Spleen (tissue), 7 donors: ENCODE measurements around the gene TBC1D16.

Experiments
- CTCF ChIP-seq, 11 experiments: fragments of 200-600 bp in 7 of 11; fragments of 450-650 bp in 4 of 11; sonication (generic) in 4 of 11; IDR thresholded peaks in 8 of 11; conservative IDR thresholded peaks in 3 of 11; 1 replicate in 7 of 11; 2 replicates in 4 of 11; pipeline versions ENCODE4 v1.4.0 to v1.8.0; 2016 to 2021; ENCODE audit warnings: antibody characterized with exemption in 11 of 11, inconsistent platforms in 4 of 11, mild to moderate bottlenecking in 1 of 11
- POLR2A ChIP-seq, 3 donors: fragments of 450-650 bp; IDR thresholded peaks; one replicate each; pipeline ENCODE4 v1.5.1; 2017; ENCODE audit warnings: antibody characterized with exemption in 3 of 3, mild to moderate bottlenecking in 1 of 3
- POLR2AphosphoS5 ChIP-seq, 3 donors: sonication (generic); formaldehyde crosslinking; IDR thresholded peaks; one replicate each; pipeline ENCODE4 v1.5.1; 2017; ENCODE audit warnings: antibody characterized with exemption in 3 of 3
- donor health status: DM: no; HTN: no; CAD: no; lungs with moderate emphysema.
- donor health status: DM: no; HTN: no; CAD: no.
- donor health status: DM: no; HTN: no; CAD: no.

- TF ChIP-seq CTCF (IDR thresholded peaks at IDR 0.05 in 8 of 11, conservative IDR thresholded peaks at IDR 0.05 in 3 of 11) (no peak), POLR2A (IDR thresholded peaks at IDR 0.05) (no peak), POLR2AphosphoS5 (IDR thresholded peaks at IDR 0.05) (no peak)
These were observed 46.4 kb downstream of the TBC1D16 start for GRCh38 chr17:79989106-79989835.
